CD4-positive, alpha-beta T cell treated with Interleukin-10 for 1 hour (primary cell): ENCODE data around the gene NMUR2.

Experiments
- DNase-seq: peaks from one replicate; pipeline ENCODE4 v3.0.0-alpha.2; 2020

The NMUR2 gene

GRCh38 chr5:152367554-152367953 lies 37.5 kb downstream of the NMUR2 start:
- DNase-seq, result no peak

DNA sequence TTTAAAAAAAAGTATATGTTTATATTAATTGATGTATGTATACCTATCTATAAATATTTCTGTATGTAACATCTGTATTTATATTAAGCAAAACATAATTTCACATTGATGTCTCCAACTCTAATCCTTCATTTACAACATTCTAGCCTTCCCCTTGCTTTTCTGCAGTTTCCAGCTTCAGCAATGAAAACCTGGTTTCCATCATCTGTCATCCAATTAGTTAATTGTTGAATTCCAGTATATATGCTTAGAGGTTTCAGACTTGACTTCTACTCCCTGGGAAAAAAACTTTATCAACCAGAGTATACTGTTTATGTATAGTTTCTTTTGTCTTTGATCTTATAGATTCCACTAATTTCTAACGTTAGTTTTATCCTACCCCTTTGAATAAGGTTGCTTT lies 38.4 kb downstream of the NMUR2 start:
- no peak for DNase-seq

- DNase-seq, result no peak
These were observed 40.2 kb downstream of the NMUR2 start for GRCh38 chr5:152364899-152365298.

- no peak for DNase-seq
These were observed 40.9 kb downstream of the NMUR2 start for GRCh38 chr5:152364172-152364571.

DNA sequence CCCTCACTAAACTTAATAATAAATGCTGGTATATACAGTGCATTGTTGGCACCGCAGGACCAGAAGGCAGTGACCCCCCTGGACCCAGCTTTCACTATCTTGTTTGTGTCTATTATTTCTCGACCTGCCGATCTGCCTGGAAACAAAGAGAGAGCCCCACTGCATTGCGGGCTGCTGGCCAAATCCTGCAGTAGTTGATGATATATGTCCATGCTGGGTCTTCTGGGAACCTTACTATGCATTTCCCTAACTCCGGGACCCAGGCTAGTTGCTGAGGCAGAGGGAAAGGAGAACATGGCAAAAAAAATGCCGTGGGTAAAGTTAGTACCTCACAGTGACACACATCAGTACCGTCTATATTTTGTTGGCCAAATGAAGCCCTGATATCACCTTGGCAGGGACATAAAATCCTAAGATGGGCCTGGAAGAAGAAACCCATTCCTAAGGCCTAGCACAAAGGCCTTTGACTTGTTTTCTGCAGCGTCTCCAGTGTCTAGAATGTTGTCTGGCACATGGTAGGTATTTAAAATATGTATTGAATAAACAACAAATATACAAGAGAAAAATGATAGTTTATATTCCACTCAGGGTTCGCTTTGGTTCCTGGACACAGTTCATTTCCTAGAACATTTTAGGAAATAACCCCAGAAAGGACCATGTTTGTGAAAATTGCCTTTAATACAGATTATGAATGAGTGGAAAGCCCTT lies 46.1 kb downstream of the NMUR2 start:
- DNase-seq, result no peak

DNA sequence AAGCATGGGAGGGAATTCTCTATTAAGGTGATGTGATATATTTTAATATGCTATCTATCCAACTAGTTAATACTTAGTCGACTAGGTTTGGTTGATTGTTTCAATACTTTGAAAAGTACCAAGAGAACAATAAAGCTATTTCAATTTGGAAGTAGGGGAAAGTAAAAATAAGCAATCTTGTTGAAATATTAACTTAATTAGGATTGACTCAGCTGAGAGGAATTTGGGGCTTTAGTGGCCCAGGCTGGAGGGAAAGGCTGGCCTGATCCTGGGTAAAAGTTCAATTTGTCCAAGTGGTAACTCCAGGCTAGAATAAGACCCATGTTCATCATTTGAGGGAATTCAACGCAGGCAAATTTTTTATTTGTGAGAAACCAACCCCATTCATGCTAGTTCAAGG lies 48.6 kb downstream of the NMUR2 start:
- no peak for DNase-seq

- no peak for DNase-seq
These were observed 50.0 kb downstream of the NMUR2 start for GRCh38 chr5:152355061-152355460.

GRCh38 chr5:152353001-152353400 lies 52.1 kb downstream of the NMUR2 start:
- DNase-seq, result no peak

- peak; percentile 27 for DNase-seq
These were observed 55.2 kb downstream of the NMUR2 start for GRCh38 chr5:152349683-152350526.
